ENCODE results near the gene FOXO3. TPM values are rescaled to one million over a fixed set of nuclear protein-coding genes. Genes with fewer than 3 reads are reported as not detected.

Gene FOXO3
- total RNA-seq, 1 experiment from 2014 or later, result 22.1 TPM

DNA sequence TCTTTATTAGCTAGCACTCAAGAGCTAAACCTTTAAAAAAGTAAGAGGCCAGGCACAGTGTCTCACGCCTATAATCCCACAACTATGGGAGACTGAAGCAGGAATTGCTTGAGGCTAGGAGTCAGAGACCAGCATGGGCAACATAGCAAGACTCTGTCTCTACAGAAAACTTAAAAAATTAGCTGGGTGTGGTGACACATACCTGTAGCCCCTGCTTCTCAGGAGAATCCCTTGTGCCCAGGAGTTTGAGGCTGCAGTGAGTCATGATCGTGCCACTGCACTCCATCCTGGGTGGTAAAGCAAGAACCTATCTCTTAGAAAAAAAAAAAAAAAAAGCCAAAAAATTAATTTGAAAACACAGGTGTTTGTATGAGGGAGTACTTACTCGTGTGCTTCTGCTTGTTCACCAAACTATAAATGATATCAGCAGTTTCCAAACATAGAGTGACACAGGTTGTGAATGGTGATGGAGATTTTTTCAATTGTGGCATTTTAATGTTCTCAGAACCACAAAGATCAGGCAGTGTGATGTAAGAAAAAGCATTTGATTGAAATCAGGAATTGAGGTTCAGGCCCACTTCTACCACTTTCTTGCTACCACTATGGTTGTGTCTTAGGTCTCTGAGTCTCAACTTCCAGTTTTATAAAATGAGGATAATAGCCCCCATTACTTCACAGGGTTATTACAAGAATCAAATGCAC, 104.9 kb downstream of the FOXO3 start:
- H2BK12ac ChIP-seq (ENCODE audit: insufficient read length, low read depth, low read length), result no peak overlapping the region
- no peak overlapping the region for H3K27ac ChIP-seq (ENCODE audit: insufficient read length, low read depth, low read length)
- H3K23me2 ChIP-seq (ENCODE audit: insufficient read length, low read depth, low read length, poor library complexity, severe bottlenecking), result no peaks in the 10 kb centered on the region
- H3K4me1 ChIP-seq (ENCODE audit: insufficient read depth, low read length), result peaks cover 2% of the 10 kb centered on the region; the same call in 1 of the 2 replicates
- Mint-ChIP-seq H3K9me3 (no peaks in the 10 kb centered on the region), H3K27me3 (ENCODE audit: low read depth) (peaks cover 4% of the 10 kb centered on the region), H3K36me3 (ENCODE audit: insufficient read depth in 1 of 3, low read depth in 3 of 3) (peaks cover 12 to 18% (median 17%) of the 10 kb centered on the region in 3 experiments; a peak in 6 of 7 replicates), H3K4me3 (no peak overlapping the region), H3K27ac (no peak overlapping the region), H3K4me1 (peaks cover 23 to 29% of the 10 kb centered on the region in 2 experiments)
- no peak overlapping the region for H2AFZ ChIP-seq (ENCODE audit: low read length)
- TF ChIP-seq, protein P1, sequence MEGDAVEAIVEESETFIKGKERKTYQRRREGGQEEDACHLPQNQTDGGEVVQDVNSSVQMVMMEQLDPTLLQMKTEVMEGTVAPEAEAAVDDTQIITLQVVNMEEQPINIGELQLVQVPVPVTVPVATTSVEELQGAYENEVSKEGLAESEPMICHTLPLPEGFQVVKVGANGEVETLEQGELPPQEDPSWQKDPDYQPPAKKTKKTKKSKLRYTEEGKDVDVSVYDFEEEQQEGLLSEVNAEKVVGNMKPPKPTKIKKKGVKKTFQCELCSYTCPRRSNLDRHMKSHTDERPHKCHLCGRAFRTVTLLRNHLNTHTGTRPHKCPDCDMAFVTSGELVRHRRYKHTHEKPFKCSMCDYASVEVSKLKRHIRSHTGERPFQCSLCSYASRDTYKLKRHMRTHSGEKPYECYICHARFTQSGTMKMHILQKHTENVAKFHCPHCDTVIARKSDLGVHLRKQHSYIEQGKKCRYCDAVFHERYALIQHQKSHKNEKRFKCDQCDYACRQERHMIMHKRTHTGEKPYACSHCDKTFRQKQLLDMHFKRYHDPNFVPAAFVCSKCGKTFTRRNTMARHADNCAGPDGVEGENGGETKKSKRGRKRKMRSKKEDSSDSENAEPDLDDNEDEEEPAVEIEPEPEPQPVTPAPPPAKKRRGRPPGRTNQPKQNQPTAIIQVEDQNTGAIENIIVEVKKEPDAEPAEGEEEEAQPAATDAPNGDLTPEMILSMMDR (conservative IDR thresholded peaks at IDR 0.05), result no peak
- H2BK20ac ChIP-seq (ENCODE audit: low read depth, low read length, poor library complexity, severe bottlenecking), result no peak overlapping the region
- H2BK5ac ChIP-seq (ENCODE audit: insufficient read length, low read length), result no peak overlapping the region
- no peak overlapping the region for H3K4me2 ChIP-seq (ENCODE audit: insufficient read depth, insufficient read length, low read length)
- no peak overlapping the region for H4K5ac ChIP-seq (ENCODE audit: insufficient read length, low read depth, low read length)
- H3K79me2 ChIP-seq (ENCODE audit: insufficient read depth, low read length), result 0 out of 2 replicates have a peak, but pooled peaks cover 1% of the 10 kb centered on the region
- no peak overlapping the region for H2AK5ac ChIP-seq (ENCODE audit: insufficient read length, low read length)
- H2BK15ac ChIP-seq (ENCODE audit: low read depth, low read length), result no peak overlapping the region
- WGBS (ENCODE audit: extremely low coverage, insufficient read length, low lambda C conversion rate), result no CpG with 5 or more reads among the region's 3 CpGs
- no peak overlapping the region for H3K18ac ChIP-seq (ENCODE audit: insufficient read length, low read depth, low read length)
- H4K8ac ChIP-seq (replicated peaks; ENCODE audit: insufficient read length, low read depth, low read length), result no peak overlapping the region
- no peak overlapping the region for H3K9ac ChIP-seq (ENCODE audit: extremely low read depth, insufficient read length, low read length)
- no peaks in the 10 kb centered on the region for H3K79me1 ChIP-seq (ENCODE audit: insufficient read depth, low read depth, low read length, poor library complexity, severe bottlenecking)
- no peak overlapping the region for H3K14ac ChIP-seq (ENCODE audit: insufficient read depth, low read length)
- no peak for DNase-seq
- no peak overlapping the region for H2BK120ac ChIP-seq (ENCODE audit: low read depth, low read length, poor library complexity, severe bottlenecking)
- H4K91ac ChIP-seq (ENCODE audit: insufficient read length, low read depth, low read length), result no peak overlapping the region
- H3T11ph ChIP-seq (ENCODE audit: low read length), result no peak overlapping the region
- no peaks in the 10 kb centered on the region for H3K9me3 ChIP-seq (ENCODE audit: control insufficient read depth, low read depth, low read length)
- no peak overlapping the region for H3K56ac ChIP-seq (ENCODE audit: insufficient read length, low read depth, low read length)
- H4K20me1 ChIP-seq (ENCODE audit: control insufficient read depth, insufficient read depth, insufficient read length), result no peaks in the 10 kb centered on the region
- H3K27me3 ChIP-seq (ENCODE audit: insufficient read depth, low read length), result no peaks in the 10 kb centered on the region
- no peak overlapping the region for H3K4ac ChIP-seq (ENCODE audit: low read depth, low read length)
- no peak overlapping the region for H3K23ac ChIP-seq (ENCODE audit: insufficient read length, low read depth, low read length)
